Naive thymus-derived CD8-positive, alpha-beta T cell (primary cell): ENCODE data around the gene ZBTB2. TPM values are rescaled to one million over a fixed set of nuclear protein-coding genes. Genes with fewer than 3 reads are reported as not detected.
"Not testable (repeated sequence)": the region's sequence is repeated elsewhere in the genome, so short reads cannot be mapped to it uniquely, and the experiment has no call there.

Experiments
- ATAC-seq, 2 donors: fragments of 150-1000 bp; cut with Tn5 transposase in 1 of 2; sonication (Bioruptor Pico), chemical (Tn5 transposase) in 1 of 2; 1 replicate in 1 of 2; 2 replicates in 1 of 2; pipeline ENCODE4 v1.10.0; 2021; ENCODE audit warnings: mild to moderate bottlenecking in 2 of 2, moderate library complexity in 2 of 2
- POLR2A ChIA-PET: fragments of 350-600 bp; sonication (Branson Sonifier 250); formaldehyde crosslinking; loops from one replicate; lab custom pipeline; 2021; ENCODE audit warnings: antibody characterized with exemption; lab: Charles Lee
- DNase-seq, 10 donors: peaks; one replicate each; pipeline versions ENCODE4 v3.0.0 to v3.0.0-alpha.2; 2020 to 2022
- H3K27ac Mint-ChIP-seq, 10 donors: one replicate each; pipeline ENCODE4 v1.8.0; 2020 to 2022; ENCODE audit warnings: mild to moderate bottlenecking in 10 of 10, mixed read lengths in 10 of 10, moderate library complexity in 4 of 10, inconsistent platforms in 1 of 10
- H3K27me3 Mint-ChIP-seq, 5 donors: one replicate each; pipeline ENCODE4 v1.8.0; 2021 to 2022; ENCODE audit warnings: mixed read lengths in 5 of 5
- H3K36me3 Mint-ChIP-seq, 3 donors: one replicate each; pipeline ENCODE4 v1.8.0; 2020 to 2022; ENCODE audit warnings: mixed read lengths in 3 of 3, mild to moderate bottlenecking in 2 of 3, inconsistent platforms in 1 of 3
- H3K4me1 Mint-ChIP-seq, 4 donors: one replicate each; pipeline ENCODE4 v1.8.0; 2021 to 2022; ENCODE audit warnings: mixed read lengths in 4 of 4
- H3K4me3 Mint-ChIP-seq, 10 donors: one replicate each; pipeline ENCODE4 v1.8.0; 2020 to 2022; ENCODE audit warnings: mild to moderate bottlenecking in 10 of 10, mixed read lengths in 10 of 10, moderate library complexity in 6 of 10, inconsistent platforms in 1 of 10
- H3K9me3 Mint-ChIP-seq, 9 donors: one replicate each; pipeline ENCODE4 v1.8.0; 2020 to 2022; ENCODE audit warnings: mixed read lengths in 9 of 9, mild to moderate bottlenecking in 3 of 9, inconsistent platforms in 1 of 9, moderate library complexity in 1 of 9
- polyA plus RNA-seq, 3 donors: library from polyadenylated mRNA; unstranded; fragments of 300-500 nt; fragmentation: Illumina TruSeq; gene quantifications; one replicate each; pipeline ENCODE4 v1.2.3, GENCODE V29; 2021
- total RNA-seq, 8 experiments: library from RNA in 2 of 8; stranded (reverse) in 2 of 8; gene quantifications; one replicate each; pipeline ENCODE4 v1.2.3 and lab custom pipeline; 2021 to 2026

ZBTB2 gene
- total and polyA plus RNA-seq, 5 experiments from 2014 or later, result 12.3 to 32.4 (median 18.8) TPM

GRCh38 chr6:151323791-151324487, 67.4 kb downstream of the ZBTB2 start:
- H3K9me3 Mint-ChIP-seq, result no peaks in the 10 kb centered on the region
- H3K27me3 Mint-ChIP-seq, result peaks cover 25 to 78% (median 30%) of the 10 kb centered on the region in 5 donors
- POLR2A ChIA-PET, result interaction anchor here (1.2 to 1.9 kb wide), 3 partner anchors 67 to 432 kb away, joined by 3 to 7 read pairs (median 6); partner anchors contain the start of gene RMND1
- peaks cover 7 to 26% (median 22%) of the 10 kb centered on the region in 4 donors for H3K4me1 Mint-ChIP-seq
- no peaks in the 10 kb centered on the region for H3K36me3 Mint-ChIP-seq
- peak overlapping the region in 2 of 10 donors; percentile 16 to 36 for H3K27ac Mint-ChIP-seq
- ATAC-seq (peak; percentile 76 to 82), DNase-seq (peak; percentile 44 to 81 (median 66))
- peak overlapping the region in 8 of 10 donors; percentile 20 to 89 (median 62) for H3K4me3 Mint-ChIP-seq

DNA sequence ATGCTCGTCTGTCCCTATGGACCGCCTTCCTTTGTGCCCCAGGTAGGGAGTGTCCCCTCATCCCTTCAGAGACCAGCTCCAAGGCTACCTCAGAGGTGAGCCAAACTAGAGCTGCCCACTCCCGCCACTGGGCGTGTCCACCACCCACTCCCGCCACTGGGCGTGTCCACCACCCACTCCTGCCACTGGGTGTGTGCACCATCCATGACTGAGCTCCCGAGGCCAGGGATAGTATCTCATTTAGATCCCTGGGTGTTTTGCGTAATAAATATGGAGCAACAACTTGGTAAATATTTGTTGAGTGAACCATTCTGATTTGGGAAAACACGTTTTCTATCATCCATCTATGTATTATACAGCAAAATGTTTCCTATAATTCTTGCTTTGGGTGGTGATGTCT, 68.8 kb downstream of the ZBTB2 start:
- H3K36me3 Mint-ChIP-seq, result no peaks in the 10 kb centered on the region
- H3K4me1 Mint-ChIP-seq, result peaks cover 7 to 26% (median 22%) of the 10 kb centered on the region in 4 donors
- H3K4me3 Mint-ChIP-seq, result no peak overlapping the region
- ATAC-seq (no peak), DNase-seq (no peak)
- no peak overlapping the region for H3K27ac Mint-ChIP-seq
- POLR2A ChIA-PET, result no interaction called here
- no peaks in the 10 kb centered on the region for H3K9me3 Mint-ChIP-seq
- H3K27me3 Mint-ChIP-seq, result peaks cover 19 to 73% (median 23%) of the 10 kb centered on the region in 5 donors

DNA sequence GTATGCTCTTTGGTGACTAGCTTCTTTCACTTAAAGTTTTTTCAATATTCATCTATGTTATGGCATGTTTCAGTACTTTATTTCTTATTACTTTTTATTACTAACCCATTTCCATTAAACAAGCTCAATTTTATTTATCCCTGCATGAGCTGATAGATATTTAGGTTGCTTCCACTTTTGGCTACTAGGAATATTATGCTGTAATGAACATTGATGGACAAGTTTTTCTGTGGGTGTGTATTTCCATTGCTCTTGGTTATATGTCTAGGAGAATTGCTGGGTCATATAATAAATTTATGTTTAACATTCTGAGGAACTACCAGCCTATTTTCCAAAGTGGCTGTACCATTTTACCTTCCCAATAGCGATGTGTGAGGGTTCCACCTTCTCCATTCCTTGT, 69.9 kb downstream of the ZBTB2 start:
- no peaks in the 10 kb centered on the region for H3K36me3 Mint-ChIP-seq
- ATAC-seq (no peak), DNase-seq (no peak)
- H3K27me3 Mint-ChIP-seq, result peaks cover 13 to 62% (median 20%) of the 10 kb centered on the region in 5 donors
- peaks cover 0 to 2% (median 0%) of the 10 kb centered on the region in 9 donors for H3K9me3 Mint-ChIP-seq
- H3K4me1 Mint-ChIP-seq, result peaks cover 7 to 26% (median 22%) of the 10 kb centered on the region in 4 donors
- H3K4me3 Mint-ChIP-seq, result no peak overlapping the region
- no peak overlapping the region for H3K27ac Mint-ChIP-seq
- POLR2A ChIA-PET, result interaction anchor here (0.7 kb wide), 1 partner anchor 475 kb away, joined by 3 read pairs; no protein-coding TSS in a partner anchor

GRCh38 chr6:151320140-151320539, 71.2 kb downstream of the ZBTB2 start:
- H3K9me3 Mint-ChIP-seq, result peaks cover 0 to 13% (median 5%) of the 10 kb centered on the region in 9 donors
- H3K4me1 Mint-ChIP-seq, result peaks cover 2 to 16% (median 14%) of the 10 kb centered on the region in 4 donors
- H3K4me3 Mint-ChIP-seq, result no peak overlapping the region
- POLR2A ChIA-PET, result no interaction called here
- peak overlapping the region in 1 of 10 donors; percentile 2 for H3K27ac Mint-ChIP-seq
- no peaks in the 10 kb centered on the region for H3K36me3 Mint-ChIP-seq
- no peak for DNase-seq
- ATAC-seq, result no peak
- peaks cover 7 to 52% (median 17%) of the 10 kb centered on the region in 5 donors for H3K27me3 Mint-ChIP-seq

- peaks cover 7 to 33% (median 9%) of the 10 kb centered on the region in 5 donors for H3K27me3 Mint-ChIP-seq
- H3K4me3 Mint-ChIP-seq, result no peak overlapping the region
- H3K4me1 Mint-ChIP-seq, result no peaks in the 10 kb centered on the region
- peaks cover 0 to 13% (median 5%) of the 10 kb centered on the region in 9 donors for H3K9me3 Mint-ChIP-seq
- no peak overlapping the region for H3K27ac Mint-ChIP-seq
- POLR2A ChIA-PET, result no interaction called here
- ATAC-seq, result no peak
- no peaks in the 10 kb centered on the region for H3K36me3 Mint-ChIP-seq
- no peak for DNase-seq
Observed at GRCh38 chr6:151317995-151318365, 73.4 kb downstream of the ZBTB2 start.

DNA sequence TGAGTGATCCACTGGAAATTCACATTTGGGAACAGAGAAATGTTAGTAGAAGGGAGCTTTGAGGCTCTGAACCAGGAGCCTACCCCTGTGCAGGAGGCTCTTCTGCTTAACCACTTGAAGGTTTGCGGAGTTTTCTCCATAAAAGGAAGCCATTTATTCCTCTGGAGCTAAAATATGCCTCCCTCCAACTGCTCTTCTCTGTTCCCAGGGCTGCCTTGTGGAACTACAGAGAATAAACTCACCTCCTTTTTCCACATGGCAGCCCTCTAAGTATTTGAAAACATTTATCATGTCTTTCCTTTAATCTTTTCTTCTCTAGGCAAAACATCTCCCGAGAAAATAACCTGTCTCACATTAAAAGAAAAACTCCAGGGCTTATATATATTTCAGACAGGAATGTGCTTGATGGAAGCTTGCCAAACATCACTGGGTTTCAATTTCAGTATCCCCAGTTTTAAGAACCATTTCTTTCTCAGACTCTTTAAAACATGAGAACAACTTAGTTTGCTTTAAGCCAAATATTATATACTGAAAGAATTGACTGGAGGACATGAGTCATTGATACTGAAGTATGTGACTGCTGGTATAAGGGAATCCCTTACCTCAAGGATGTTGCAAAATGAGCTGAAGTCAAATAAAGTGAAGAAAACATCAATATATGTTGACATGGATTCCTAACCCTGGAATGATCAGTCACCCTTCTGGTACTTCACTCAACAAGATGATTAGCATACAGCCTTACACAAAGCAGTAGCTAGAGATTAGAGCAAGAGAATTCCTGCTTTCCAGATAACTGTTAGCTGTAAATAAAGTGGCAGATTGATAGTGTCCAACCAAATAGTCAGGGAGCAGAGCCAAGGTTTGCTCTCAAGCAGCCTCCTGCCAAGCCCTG, 74.0 kb downstream of the ZBTB2 start:
- Mint-ChIP-seq H3K4me3 (no peak overlapping the region), H3K4me1 (no peaks in the 10 kb centered on the region), H3K27ac (no peak overlapping the region), H3K9me3 (peaks cover 0 to 13% (median 5%) of the 10 kb centered on the region in 9 donors), H3K27me3 (peaks cover 1 to 27% (median 6%) of the 10 kb centered on the region in 5 donors), H3K36me3 (no peaks in the 10 kb centered on the region)
- DNase-seq, result no peak
- no peak for ATAC-seq
- POLR2A ChIA-PET, result no interaction called here

- H3K4me1 Mint-ChIP-seq, H3K27ac Mint-ChIP-seq, H3K36me3 Mint-ChIP-seq, DNase-seq, H3K4me3 Mint-ChIP-seq, POLR2A ChIA-PET, ATAC-seq: not testable (repeated sequence)
- H3K9me3 Mint-ChIP-seq, result peaks cover 0 to 13% (median 5%) of the 10 kb centered on the region in 9 donors
- peaks cover 0 to 13% (median 3%) of the 10 kb centered on the region in 5 donors for H3K27me3 Mint-ChIP-seq
Observed at GRCh38 chr6:151315661-151316060, 75.7 kb downstream of the ZBTB2 start.

Other genes with a start within 250 kb of the ZBTB2 start
- gene AKAP12, start 151.6 kb downstream of the ZBTB2 start, total RNA-seq, result not detected
- under 1 TPM in 1 of 3 donors, not detected in 2; 0.02 TPM for gene AKAP12, start 151.6 kb downstream of the ZBTB2 start, polyA plus RNA-seq
- gene RMND1, start 60.6 kb upstream of the ZBTB2 start, total RNA-seq, result 10 to 100 TPM; 16.0 to 18.3 TPM
- 10 to 100 TPM in 2 of 3 donors, 1 to 10 TPM in 1; 7.7 to 13.9 (median 10.7) TPM for gene RMND1, start 60.6 kb upstream of the ZBTB2 start, polyA plus RNA-seq
- gene CCDC170, start 102.5 kb upstream of the ZBTB2 start, total RNA-seq, result not detected
- gene CCDC170, start 102.5 kb upstream of the ZBTB2 start, polyA plus RNA-seq, result under 1 TPM in 1 of 3 donors, not detected in 2; 0.09 TPM